Activated naive CD8-positive, alpha-beta T cell treated with anti-CD3 and anti-CD28 coated beads, Interleukin-2, amount 50 U/mL, for 24 hours (primary cell): Measurements from ENCODE around the gene SOX2.
A peak's percentile ranks its signal among the peaks of the same experiment; 100 is the strongest.

Source experiments
- ATAC-seq: fragments of 150-1000 bp; cut with Tn5 transposase; one replicate; pipeline ENCODE4 v1.10.0; 2021
- DNase-seq: peaks from one replicate; pipeline ENCODE4 v3.0.0; 2021
- H3K27ac Mint-ChIP-seq: one replicate; pipeline ENCODE4 v1.8.0; 2021; ENCODE audit warnings: mild to moderate bottlenecking, mixed read lengths
- H3K27me3 Mint-ChIP-seq: one replicate; pipeline ENCODE4 v1.8.0; 2021; ENCODE audit warnings: mixed read lengths
- H3K36me3 Mint-ChIP-seq: one replicate; pipeline ENCODE4 v1.8.0; 2021; ENCODE audit warnings: low read depth, mixed read lengths
- H3K4me1 Mint-ChIP-seq: one replicate; pipeline ENCODE4 v1.8.0; 2021; ENCODE audit warnings: mixed read lengths
- H3K4me3 Mint-ChIP-seq: one replicate; pipeline ENCODE4 v1.8.0; 2021; ENCODE audit warnings: mild to moderate bottlenecking, moderate library complexity, mixed read lengths
- H3K9me3 Mint-ChIP-seq: one replicate; pipeline ENCODE4 v1.8.0; 2021; ENCODE audit warnings: mixed read lengths

SOX2 gene

DNA sequence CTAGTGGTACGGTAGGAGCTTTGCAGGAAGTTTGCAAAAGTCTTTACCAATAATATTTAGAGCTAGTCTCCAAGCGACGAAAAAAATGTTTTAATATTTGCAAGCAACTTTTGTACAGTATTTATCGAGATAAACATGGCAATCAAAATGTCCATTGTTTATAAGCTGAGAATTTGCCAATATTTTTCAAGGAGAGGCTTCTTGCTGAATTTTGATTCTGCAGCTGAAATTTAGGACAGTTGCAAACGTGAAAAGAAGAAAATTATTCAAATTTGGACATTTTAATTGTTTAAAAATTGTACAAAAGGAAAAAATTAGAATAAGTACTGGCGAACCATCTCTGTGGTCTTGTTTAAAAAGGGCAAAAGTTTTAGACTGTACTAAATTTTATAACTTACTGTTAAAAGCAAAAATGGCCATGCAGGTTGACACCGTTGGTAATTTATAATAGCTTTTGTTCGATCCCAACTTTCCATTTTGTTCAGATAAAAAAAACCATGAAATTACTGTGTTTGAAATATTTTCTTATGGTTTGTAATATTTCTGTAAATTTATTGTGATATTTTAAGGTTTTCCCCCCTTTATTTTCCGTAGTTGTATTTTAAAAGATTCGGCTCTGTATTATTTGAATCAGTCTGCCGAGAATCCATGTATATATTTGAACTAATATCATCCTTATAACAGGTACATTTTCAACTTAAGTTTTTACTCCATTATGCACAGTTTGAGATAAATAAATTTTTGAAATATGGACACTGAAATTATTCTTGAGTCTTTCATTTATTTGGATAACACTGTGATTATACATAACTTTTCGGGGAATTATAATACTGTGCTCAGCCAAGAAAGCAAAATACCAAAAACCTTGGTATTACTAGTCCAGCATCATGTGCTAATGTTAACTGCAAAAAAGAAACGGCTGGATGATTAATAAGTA is 2.2 kb downstream of the SOX2 start:
- ATAC-seq = no peak
- Mint-ChIP-seq H3K27ac (peak overlapping the region; percentile 35), H3K36me3 (no peaks in the 10 kb centered on the region), H3K4me1 (peaks cover 9% of the 10 kb centered on the region), H3K9me3 (peaks cover 11% of the 10 kb centered on the region), H3K4me3 (no peak overlapping the region), H3K27me3 (peaks cover 67% of the 10 kb centered on the region)
- no peak for DNase-seq

GRCh38 chr3:181715571-181716340 is 4.0 kb downstream of the SOX2 start:
- Mint-ChIP-seq H3K36me3 (no peaks in the 10 kb centered on the region), H3K9me3 (peaks cover 11% of the 10 kb centered on the region), H3K27me3 (peaks cover 71% of the 10 kb centered on the region), H3K4me1 (peaks cover 3% of the 10 kb centered on the region), H3K4me3 (no peak overlapping the region), H3K27ac (no peak overlapping the region)
- no peak for DNase-seq
- no peak for ATAC-seq

- peaks cover 3% of the 10 kb centered on the region for H3K4me1 Mint-ChIP-seq
- H3K36me3 Mint-ChIP-seq = no peaks in the 10 kb centered on the region
- no peak overlapping the region for H3K4me3 Mint-ChIP-seq
- DNase-seq = no peak
- H3K27me3 Mint-ChIP-seq = peaks cover 83% of the 10 kb centered on the region
- H3K9me3 Mint-ChIP-seq = peaks cover 19% of the 10 kb centered on the region
- no peak overlapping the region for H3K27ac Mint-ChIP-seq
- no peak for ATAC-seq
These were observed 5.2 kb downstream of the SOX2 start for GRCh38 chr3:181716966-181717365.

GRCh38 chr3:181717549-181718171 is 5.9 kb downstream of the SOX2 start:
- H3K27me3 Mint-ChIP-seq = peaks cover 88% of the 10 kb centered on the region
- DNase-seq (no peak), ATAC-seq (no peak)
- H3K4me1 Mint-ChIP-seq = peaks cover 3% of the 10 kb centered on the region
- H3K36me3 Mint-ChIP-seq = peaks cover 3% of the 10 kb centered on the region
- no peak overlapping the region for H3K4me3 Mint-ChIP-seq
- H3K27ac Mint-ChIP-seq = no peak overlapping the region
- H3K9me3 Mint-ChIP-seq = peaks cover 26% of the 10 kb centered on the region

DNA sequence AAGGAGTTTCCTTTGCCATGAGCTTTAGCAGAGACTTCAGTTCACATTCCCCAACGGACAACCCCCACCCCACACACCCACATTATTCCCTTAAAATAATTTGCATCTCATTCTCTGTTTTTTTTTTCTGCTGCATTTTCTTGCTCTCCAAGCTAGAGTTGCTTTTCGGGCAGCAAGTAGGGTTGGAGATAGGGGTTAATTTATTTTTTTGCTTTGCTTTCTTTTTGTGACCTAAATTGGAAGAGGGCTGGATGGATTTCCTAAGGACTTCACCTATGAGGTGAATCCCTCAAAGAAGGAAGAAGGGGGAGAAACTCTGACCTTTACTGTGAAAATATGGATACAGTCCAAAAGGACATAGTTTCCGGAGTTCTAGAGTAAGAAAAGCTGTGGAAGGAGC is 6.6 kb downstream of the SOX2 start:
- Mint-ChIP-seq H3K36me3 (peaks cover 4% of the 10 kb centered on the region), H3K4me3 (no peak overlapping the region), H3K4me1 (peaks cover 3% of the 10 kb centered on the region), H3K27me3 (peaks cover 91% of the 10 kb centered on the region), H3K9me3 (peaks cover 25% of the 10 kb centered on the region), H3K27ac (no peak overlapping the region)
- DNase-seq (no peak), ATAC-seq (no peak)

- peaks cover 33% of the 10 kb centered on the region for H3K9me3 Mint-ChIP-seq
- peaks cover 4% of the 10 kb centered on the region for H3K36me3 Mint-ChIP-seq
- peaks cover 92% of the 10 kb centered on the region for H3K27me3 Mint-ChIP-seq
- DNase-seq (no peak), ATAC-seq (no peak)
- H3K4me1 Mint-ChIP-seq = peaks cover 4% of the 10 kb centered on the region
- no peak overlapping the region for H3K4me3 Mint-ChIP-seq
- H3K27ac Mint-ChIP-seq = no peak overlapping the region
These were observed 7.5 kb downstream of the SOX2 start for GRCh38 chr3:181718987-181719911.

DNA sequence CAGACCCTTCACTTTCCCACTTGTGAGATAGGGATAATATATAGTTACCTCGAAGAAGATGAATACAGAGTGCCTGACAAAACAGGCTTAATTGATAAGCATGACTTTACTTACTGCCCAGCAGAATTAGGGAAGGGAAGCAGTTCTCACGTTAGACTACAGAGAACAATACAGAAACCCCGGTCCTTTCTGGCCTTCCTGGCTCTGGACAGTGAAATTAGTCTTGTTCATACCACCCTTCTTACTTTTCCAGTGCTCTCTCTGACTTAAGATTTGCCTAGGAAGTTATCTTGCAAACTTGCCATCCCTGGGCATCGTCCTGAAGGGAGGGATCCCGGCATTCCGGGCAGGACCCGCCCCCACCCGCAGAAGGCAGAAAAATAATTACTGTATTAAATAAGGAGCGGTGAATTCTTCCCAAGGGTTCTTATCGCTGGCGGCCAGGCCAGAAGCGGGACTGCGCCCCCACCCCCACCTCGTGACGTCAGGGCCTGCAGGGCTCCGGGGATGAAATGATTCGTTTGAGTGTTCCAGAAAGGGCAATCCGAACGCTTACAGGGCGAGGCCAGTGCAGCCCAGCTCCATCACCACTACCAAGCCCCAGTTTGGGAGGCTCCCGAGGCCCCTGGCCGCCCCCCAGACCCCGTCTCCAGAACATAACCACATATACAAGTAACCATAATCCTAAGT is 8.4 kb downstream of the SOX2 start:
- peaks cover 11% of the 10 kb centered on the region for H3K36me3 Mint-ChIP-seq
- H3K4me3 Mint-ChIP-seq = no peak overlapping the region
- peaks cover 93% of the 10 kb centered on the region for H3K27me3 Mint-ChIP-seq
- no peak for ATAC-seq
- peaks cover 6% of the 10 kb centered on the region for H3K4me1 Mint-ChIP-seq
- no peak for DNase-seq
- H3K27ac Mint-ChIP-seq = no peak overlapping the region
- peaks cover 38% of the 10 kb centered on the region for H3K9me3 Mint-ChIP-seq

DNA sequence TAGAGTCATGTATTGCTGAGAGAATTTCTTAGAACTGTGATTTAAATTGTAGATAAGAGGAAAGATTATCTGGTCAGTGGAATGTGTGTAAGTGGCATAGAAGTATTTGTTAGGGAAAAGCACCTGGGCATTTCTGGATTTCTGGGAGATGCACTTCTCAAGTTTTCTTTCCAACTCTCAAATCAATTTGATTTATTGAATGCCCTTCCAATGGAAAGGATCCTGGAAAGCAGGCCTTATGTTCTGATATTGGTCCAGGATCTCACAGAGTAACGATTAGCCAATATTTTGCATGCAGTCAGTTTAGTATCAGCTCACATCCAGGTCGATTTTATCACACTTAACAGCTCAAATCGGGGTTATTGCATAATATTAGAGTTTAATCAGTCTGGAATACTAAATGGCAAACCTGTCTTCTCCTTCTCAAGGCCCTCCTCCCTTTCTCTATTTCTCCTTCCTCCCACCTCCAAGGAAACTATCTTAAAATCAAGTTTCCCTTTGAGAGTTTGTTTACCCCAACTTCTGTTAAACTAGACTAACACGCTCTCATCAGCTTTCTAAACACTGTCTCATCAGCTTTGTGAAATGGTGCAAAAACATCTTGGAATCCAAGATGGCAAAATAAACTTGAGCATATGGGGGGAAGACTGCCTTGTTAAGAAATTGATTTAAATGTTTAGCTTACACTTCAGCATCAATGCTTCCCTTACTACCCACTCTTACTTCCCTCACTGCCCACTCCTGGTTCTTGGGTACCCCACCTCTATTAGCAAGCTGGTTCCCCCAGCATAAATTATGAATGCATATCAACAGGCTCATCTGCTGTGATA is 9.5 kb downstream of the SOX2 start:
- peaks cover 35% of the 10 kb centered on the region for H3K9me3 Mint-ChIP-seq
- no peak overlapping the region for H3K4me3 Mint-ChIP-seq
- H3K36me3 Mint-ChIP-seq = peaks cover 15% of the 10 kb centered on the region
- ATAC-seq = no peak
- DNase-seq = no peak
- peaks cover 8% of the 10 kb centered on the region for H3K4me1 Mint-ChIP-seq
- H3K27me3 Mint-ChIP-seq = peaks cover 94% of the 10 kb centered on the region
- no peak overlapping the region for H3K27ac Mint-ChIP-seq

DNA sequence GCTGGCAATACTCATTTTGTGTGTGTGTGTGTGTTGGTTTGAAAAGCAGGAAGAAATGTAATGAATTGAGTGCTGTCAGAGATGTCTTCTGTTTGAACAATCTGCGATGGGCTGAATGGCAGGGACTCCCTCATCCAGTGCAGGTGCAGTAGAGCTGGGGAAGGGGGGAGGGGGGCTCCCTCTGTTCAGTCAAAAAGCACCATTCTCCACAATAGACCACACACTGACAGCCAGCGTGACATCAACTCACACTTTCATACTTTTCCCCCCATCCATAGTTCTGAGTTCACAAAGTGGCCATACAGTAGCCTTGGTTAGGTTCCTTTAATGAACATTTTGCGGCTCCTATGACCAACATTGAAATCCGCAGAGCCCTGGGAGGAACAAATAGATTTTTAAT is 10.4 kb downstream of the SOX2 start:
- ATAC-seq (no peak), DNase-seq (no peak)
- Mint-ChIP-seq H3K4me3 (no peak overlapping the region), H3K36me3 (peaks cover 16% of the 10 kb centered on the region), H3K27ac (no peak overlapping the region), H3K4me1 (peaks cover 10% of the 10 kb centered on the region), H3K27me3 (peaks cover 96% of the 10 kb centered on the region), H3K9me3 (peaks cover 35% of the 10 kb centered on the region)

- ATAC-seq (no peak), DNase-seq (no peak)
- Mint-ChIP-seq H3K27me3 (peaks cover 97% of the 10 kb centered on the region), H3K4me1 (peaks cover 16% of the 10 kb centered on the region), H3K36me3 (peaks cover 16% of the 10 kb centered on the region), H3K4me3 (no peak overlapping the region), H3K9me3 (peaks cover 35% of the 10 kb centered on the region), H3K27ac (no peak overlapping the region)
These were observed 11.2 kb downstream of the SOX2 start for GRCh38 chr3:181722766-181723425.

DNA sequence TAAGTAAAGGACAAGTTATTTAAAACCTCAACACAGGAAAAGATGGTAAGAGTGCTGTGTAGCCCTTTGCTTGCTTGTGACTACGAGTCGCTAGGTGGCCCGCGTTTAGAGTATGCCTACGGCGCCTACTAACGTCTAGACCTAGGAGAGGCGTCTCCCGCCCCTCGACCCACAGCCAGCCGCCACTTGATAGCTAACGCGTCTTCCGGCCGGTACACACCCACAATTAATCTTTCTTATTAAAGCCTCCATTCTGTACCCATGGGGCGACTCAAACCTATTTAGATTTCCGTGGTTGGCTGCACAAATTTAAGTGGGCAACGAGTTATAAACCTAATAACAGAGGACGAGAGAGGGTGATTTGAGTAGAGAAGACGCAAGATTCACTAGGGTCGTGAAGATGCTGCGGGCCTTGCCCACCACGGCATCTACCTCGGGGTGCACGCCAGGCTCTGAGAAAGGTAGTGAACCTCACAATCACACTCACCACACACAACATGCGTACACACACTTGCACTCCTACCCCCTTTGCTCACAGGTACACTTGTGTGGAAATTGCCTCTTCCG is 12.0 kb downstream of the SOX2 start:
- DNase-seq = no peak
- Mint-ChIP-seq H3K4me3 (no peak overlapping the region), H3K9me3 (peaks cover 36% of the 10 kb centered on the region), H3K4me1 (peaks cover 16% of the 10 kb centered on the region), H3K27ac (no peak overlapping the region), H3K27me3 (peaks cover 96% of the 10 kb centered on the region), H3K36me3 (peaks cover 16% of the 10 kb centered on the region)
- ATAC-seq = no peak
